Natural killer cell (primary cell): ENCODE data around the gene SHROOM3. TPM values are rescaled to one million over a fixed set of nuclear protein-coding genes. Genes with fewer than 3 reads are reported as not detected.

ENCODE experiments used
- ATAC-seq, 3 donors: fragments of 150-1000 bp in 2 of 3; fragments of 200-7000 bp in 1 of 3; cut with Tn5 transposase; 1 replicate in 1 of 3; 2 replicates in 2 of 3; pipeline ENCODE4 v1.10.0; 2021; ENCODE audit warnings: mild to moderate bottlenecking in 2 of 3, moderate library complexity in 2 of 3
- DNase-seq, 2 donors: peaks; one replicate each; pipeline versions ENCODE4 v3.0.0 to v3.0.0-alpha.2; 2013 to 2021; ENCODE audit warnings: mixed read lengths in 1 of 2
- H3K27ac ChIP-seq: one replicate; pipeline ENCODE4 v1.5.1; 2013; ENCODE audit warnings: mild to moderate bottlenecking, low read length
- H3K27me3 ChIP-seq: one replicate; pipeline ENCODE4 v1.6.1; 2013; ENCODE audit warnings: low read length; ENCODE audit not compliant: control insufficient read depth, insufficient read depth
- H3K36me3 ChIP-seq: one replicate; pipeline ENCODE4 v1.6.1; 2013; ENCODE audit warnings: low read length; ENCODE audit not compliant: control insufficient read depth, insufficient read depth
- H3K4me1 ChIP-seq: one replicate; pipeline ENCODE4 v1.6.1; 2013; ENCODE audit warnings: low read length; ENCODE audit not compliant: control insufficient read depth, insufficient read depth
- H3K4me3 ChIP-seq: one replicate; pipeline ENCODE4 v1.5.1; 2013; ENCODE audit warnings: low read length
- H3K9me3 ChIP-seq: one replicate; pipeline ENCODE4 v1.6.1; 2013; ENCODE audit warnings: low read length; ENCODE audit not compliant: control insufficient read depth, insufficient read depth
- H3K27ac Mint-ChIP-seq, 2 donors: one replicate each; pipeline ENCODE4 v1.8.0; 2022; ENCODE audit warnings: mild to moderate bottlenecking in 2 of 2, mixed read lengths in 2 of 2, moderate library complexity in 1 of 2
- H3K27me3 Mint-ChIP-seq, 2 donors: one replicate each; pipeline ENCODE4 v1.8.0; 2022; ENCODE audit warnings: low read depth in 2 of 2, mixed read lengths in 2 of 2
- H3K36me3 Mint-ChIP-seq: one replicate; pipeline ENCODE4 v1.8.0; 2022; ENCODE audit warnings: mixed read lengths
- H3K4me1 Mint-ChIP-seq, 2 donors: one replicate each; pipeline ENCODE4 v1.8.0; 2022; ENCODE audit warnings: mixed read lengths in 2 of 2
- H3K4me3 Mint-ChIP-seq: one replicate; pipeline ENCODE4 v1.8.0; 2022; ENCODE audit warnings: mild to moderate bottlenecking, moderate library complexity, mixed read lengths
- H3K9me3 Mint-ChIP-seq, 2 donors: one replicate each; pipeline ENCODE4 v1.8.0; 2022; ENCODE audit warnings: mixed read lengths in 2 of 2
- CTCF ChIP-seq: fragments of 200-600 bp; IDR thresholded peaks from one replicate; pipeline ENCODE4 v1.8.0; 2022; ENCODE audit warnings: antibody characterized with exemption
- WGBS: methylation state at CpG from one replicate; pipeline ENCODE4 v1.1.7; 2013; ENCODE audit warnings: missing lambda C conversion rate; ENCODE audit not compliant: insufficient coverage; 5-methylcytosine and 5-hydroxymethylcytosine counted together
- intact Hi-C: fragments of 100-400 bp; cut with micrococcal nuclease; formaldehyde crosslinking; loops from one replicate; pipeline ENCODE4 v1.14.2; 2022
- total RNA-seq, 4 donors: library from RNA; stranded (reverse); fragments of 120-200 nt in 1 of 4; gene quantifications; one replicate each; pipeline versions ENCODE4 v1.2.3 to v1.2.4, GENCODE V29; 2013 to 2022

The SHROOM3 gene
- total RNA-seq, 3 donors from 2014 or later (not counting 1 experiment from before 2014, with no cell fraction given): 0.63 TPM; not detected in 2

GRCh38 chr4:76674983-76675382 lies 240.0 kb downstream of the SHROOM3 start:
- no peak overlapping the region for H3K27ac Mint-ChIP-seq
- H3K27me3 Mint-ChIP-seq: peaks cover 8 to 18% of the 10 kb centered on the region in 2 donors
- no peaks in the 10 kb centered on the region for H3K9me3 Mint-ChIP-seq
- no peaks in the 10 kb centered on the region for H3K36me3 ChIP-seq
- H3K9me3 ChIP-seq: no peaks in the 10 kb centered on the region
- no peak for TF ChIP-seq CTCF
- H3K36me3 Mint-ChIP-seq: no peaks in the 10 kb centered on the region
- H3K27me3 ChIP-seq: no peaks in the 10 kb centered on the region
- intact Hi-C loops: no loop called here
- WGBS: 88% methylated on average over 2 of the region's 3 CpGs
- ATAC-seq (no peak), DNase-seq (no peak)
- H3K4me1 ChIP-seq: no peaks in the 10 kb centered on the region
- no peak overlapping the region for H3K4me3 Mint-ChIP-seq
- no peak overlapping the region for H3K4me3 ChIP-seq
- H3K27ac ChIP-seq: no peak overlapping the region
- H3K4me1 Mint-ChIP-seq: no peaks in the 10 kb centered on the region

- H3K9me3 ChIP-seq: no peaks in the 10 kb centered on the region
- Mint-ChIP-seq H3K27ac (no peak overlapping the region), H3K9me3 (no peaks in the 10 kb centered on the region), H3K36me3 (no peaks in the 10 kb centered on the region), H3K27me3 (peaks cover 19 to 29% of the 10 kb centered on the region in 2 donors), H3K4me3 (no peak overlapping the region), H3K4me1 (no peaks in the 10 kb centered on the region)
- no peaks in the 10 kb centered on the region for H3K36me3 ChIP-seq
- ATAC-seq (no peak), DNase-seq (no peak)
- no peak overlapping the region for H3K27ac ChIP-seq
- TF ChIP-seq CTCF: no peak
- H3K27me3 ChIP-seq: no peaks in the 10 kb centered on the region
- 94% methylated on average over 7 of the region's 7 CpGs for WGBS
- intact Hi-C loops: no loop called here
- H3K4me3 ChIP-seq: no peak overlapping the region
- H3K4me1 ChIP-seq: no peaks in the 10 kb centered on the region
Observed at GRCh38 chr4:76677571-76678326, 242.7 kb downstream of the SHROOM3 start.

- Histone ChIP-seq H3K4me1 (no peaks in the 10 kb centered on the region), H3K27me3 (no peaks in the 10 kb centered on the region), H3K36me3 (no peaks in the 10 kb centered on the region), H3K9me3 (no peaks in the 10 kb centered on the region), H3K27ac (no peak overlapping the region), H3K4me3 (no peak overlapping the region)
- 92% methylated on average over 4 of the region's 4 CpGs for WGBS
- H3K9me3 Mint-ChIP-seq: no peaks in the 10 kb centered on the region
- TF ChIP-seq CTCF: no peak
- H3K27me3 Mint-ChIP-seq: peaks cover 30 to 42% of the 10 kb centered on the region in 2 donors
- DNase-seq (no peak), ATAC-seq (no peak)
- H3K4me3 Mint-ChIP-seq: no peak overlapping the region
- H3K4me1 Mint-ChIP-seq: no peaks in the 10 kb centered on the region
- intact Hi-C loops: no loop called here
- H3K27ac Mint-ChIP-seq: no peak overlapping the region
- no peaks in the 10 kb centered on the region for H3K36me3 Mint-ChIP-seq
Observed at GRCh38 chr4:76679691-76680090, 244.7 kb downstream of the SHROOM3 start.

GRCh38 chr4:76680952-76681351 lies 245.9 kb downstream of the SHROOM3 start:
- Mint-ChIP-seq H3K4me1 (no peaks in the 10 kb centered on the region), H3K27ac (no peak overlapping the region), H3K4me3 (no peak overlapping the region), H3K9me3 (no peaks in the 10 kb centered on the region), H3K27me3 (peaks cover 31 to 36% of the 10 kb centered on the region in 2 donors), H3K36me3 (no peaks in the 10 kb centered on the region)
- no peak overlapping the region for H3K4me3 ChIP-seq
- H3K36me3 ChIP-seq: no peaks in the 10 kb centered on the region
- H3K27me3 ChIP-seq: no peaks in the 10 kb centered on the region
- no peak for TF ChIP-seq CTCF
- intact Hi-C loops: no loop called here
- no peak for DNase-seq
- H3K27ac ChIP-seq: no peak overlapping the region
- H3K9me3 ChIP-seq: no peaks in the 10 kb centered on the region
- no peak for ATAC-seq
- H3K4me1 ChIP-seq: no peaks in the 10 kb centered on the region
